Osteoblast (primary cell): ENCODE data around the gene HOXC11. TPM values are rescaled to one million over a fixed set of nuclear protein-coding genes. Genes with fewer than 3 reads are reported as not detected.

Experiments
- DNase-seq: peaks from one replicate; pipeline ENCODE4 v3.0.0; 2011; ENCODE audit warnings: low spot score, mixed read lengths; ENCODE audit not compliant: insufficient read length; ENCODE audit errors: missing footprints
- H2AFZ ChIP-seq: 2 replicates; pipeline ENCODE4 v1.6.0; 2011; ENCODE audit warnings: mild to moderate bottlenecking, low read length
- H3K27ac ChIP-seq: 2 replicates; pipeline ENCODE4 v1.5.1; 2011; ENCODE audit warnings: mild to moderate bottlenecking, low read depth, low read length, moderate library complexity
- H3K27me3 ChIP-seq: 2 replicates; pipeline ENCODE4 v1.6.0; 2012; ENCODE audit warnings: mild to moderate bottlenecking, control low read depth, inconsistent platforms, low read length, moderate library complexity; ENCODE audit not compliant: insufficient read depth
- H3K36me3 ChIP-seq: 2 replicates; pipeline ENCODE4 v1.5.1; 2011; ENCODE audit warnings: mild to moderate bottlenecking, low read length, control low read depth, moderate library complexity; ENCODE audit not compliant: insufficient read depth
- H3K4me1 ChIP-seq: 2 replicates; pipeline ENCODE4 v1.5.1; 2011; ENCODE audit warnings: mild to moderate bottlenecking, low read length, control low read depth, moderate library complexity; ENCODE audit not compliant: insufficient read depth
- H3K4me2 ChIP-seq: 2 replicates; pipeline ENCODE4 v1.6.0; 2011; ENCODE audit warnings: mild to moderate bottlenecking, low read length; ENCODE audit not compliant: insufficient read depth
- H3K4me3 ChIP-seq: fragments of 200-600 bp; sonication (generic); 3 replicates; pipeline ENCODE4 v1.5.1; 2012; ENCODE audit warnings: mild to moderate bottlenecking, low read length, inconsistent platforms; ENCODE audit not compliant: insufficient read depth
- H3K79me2 ChIP-seq: 2 replicates; pipeline ENCODE4 v1.6.0; 2012; ENCODE audit warnings: mild to moderate bottlenecking, low read length, control low read depth, inconsistent platforms; ENCODE audit not compliant: insufficient read depth
- H3K9me3 ChIP-seq: 2 replicates; pipeline ENCODE4 v1.5.1; 2011; ENCODE audit warnings: low read depth, low read length, control low read depth
- H4K20me1 ChIP-seq: 2 replicates; pipeline ENCODE4 v1.6.0; 2012; ENCODE audit warnings: mild to moderate bottlenecking, low read length, control low read depth; ENCODE audit not compliant: insufficient read depth
- total RNA-seq: library from RNA; depleted of rRNA; stranded (reverse); fragments of >200 nt; gene quantifications from 2 replicates; pipeline ENCODE4 v1.2.3, GENCODE V29; 2012
- TF ChIP-seq, protein P1 (sequence below): IDR thresholded peaks from 2 replicates; pipeline ENCODE4 v1.5.1; 2011; ENCODE audit warnings: mild to moderate bottlenecking, low read depth, low read length, moderate library complexity; ENCODE audit errors: extremely low read depth

The HOXC11 gene
- total RNA-seq, 1 donor = 1.1 TPM

DNA sequence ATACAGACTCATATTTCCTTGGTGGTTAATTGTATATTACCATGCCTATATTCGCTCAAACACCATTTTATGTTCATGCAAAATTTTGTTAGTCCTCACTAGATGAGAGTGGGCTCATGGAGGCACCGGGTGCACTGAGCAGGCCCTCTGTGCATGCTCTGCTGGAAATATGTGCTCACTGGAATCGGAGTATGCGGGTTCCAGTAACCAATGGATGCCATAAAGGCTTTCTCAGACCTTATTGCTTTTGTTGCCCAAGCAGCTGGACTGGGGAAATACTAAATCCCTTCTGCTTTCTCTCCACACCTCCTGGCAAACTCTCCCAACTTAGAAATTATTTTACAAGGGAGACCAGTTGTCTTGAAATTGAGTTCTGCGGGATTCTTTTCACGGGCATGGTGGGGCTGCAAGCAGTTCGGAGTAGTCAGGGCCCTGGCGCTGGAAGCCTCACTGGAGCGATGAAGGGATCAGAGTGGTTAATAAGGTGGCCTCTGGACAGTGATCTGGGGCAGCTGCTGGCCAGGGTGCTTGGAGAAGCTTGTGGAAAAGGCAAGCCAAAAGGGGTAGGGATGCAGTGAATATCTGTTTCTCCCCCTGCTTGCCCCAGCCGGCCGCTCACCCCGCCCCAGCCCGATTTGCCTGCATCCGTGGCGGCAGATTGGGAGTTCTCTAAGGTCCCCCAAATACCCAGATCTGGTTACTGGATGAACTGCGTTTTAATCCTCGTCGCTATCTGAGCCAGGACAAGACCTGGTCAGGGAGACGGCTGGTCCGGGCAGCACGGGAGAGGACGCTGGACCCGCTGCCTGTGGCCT, 47.9 kb downstream of the HOXC11 start:
- H3K27ac ChIP-seq = peak overlapping the region; percentile 90
- H3K9me3 ChIP-seq = no peaks in the 10 kb centered on the region
- peak overlapping the region; percentile 94 for H3K4me2 ChIP-seq
- no peak overlapping the region for H2AFZ ChIP-seq
- DNase-seq = no peak
- no peaks in the 10 kb centered on the region for H3K27me3 ChIP-seq
- no peaks in the 10 kb centered on the region for H3K36me3 ChIP-seq
- H3K79me2 ChIP-seq = peaks cover 90% of the 10 kb centered on the region
- TF ChIP-seq, protein P1, sequence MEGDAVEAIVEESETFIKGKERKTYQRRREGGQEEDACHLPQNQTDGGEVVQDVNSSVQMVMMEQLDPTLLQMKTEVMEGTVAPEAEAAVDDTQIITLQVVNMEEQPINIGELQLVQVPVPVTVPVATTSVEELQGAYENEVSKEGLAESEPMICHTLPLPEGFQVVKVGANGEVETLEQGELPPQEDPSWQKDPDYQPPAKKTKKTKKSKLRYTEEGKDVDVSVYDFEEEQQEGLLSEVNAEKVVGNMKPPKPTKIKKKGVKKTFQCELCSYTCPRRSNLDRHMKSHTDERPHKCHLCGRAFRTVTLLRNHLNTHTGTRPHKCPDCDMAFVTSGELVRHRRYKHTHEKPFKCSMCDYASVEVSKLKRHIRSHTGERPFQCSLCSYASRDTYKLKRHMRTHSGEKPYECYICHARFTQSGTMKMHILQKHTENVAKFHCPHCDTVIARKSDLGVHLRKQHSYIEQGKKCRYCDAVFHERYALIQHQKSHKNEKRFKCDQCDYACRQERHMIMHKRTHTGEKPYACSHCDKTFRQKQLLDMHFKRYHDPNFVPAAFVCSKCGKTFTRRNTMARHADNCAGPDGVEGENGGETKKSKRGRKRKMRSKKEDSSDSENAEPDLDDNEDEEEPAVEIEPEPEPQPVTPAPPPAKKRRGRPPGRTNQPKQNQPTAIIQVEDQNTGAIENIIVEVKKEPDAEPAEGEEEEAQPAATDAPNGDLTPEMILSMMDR = no peak
- peak overlapping the region; percentile 94 for H3K4me3 ChIP-seq
- H3K4me1 ChIP-seq = peaks cover 68% of the 10 kb centered on the region
- H4K20me1 ChIP-seq = peaks cover 43% of the 10 kb centered on the region

DNA sequence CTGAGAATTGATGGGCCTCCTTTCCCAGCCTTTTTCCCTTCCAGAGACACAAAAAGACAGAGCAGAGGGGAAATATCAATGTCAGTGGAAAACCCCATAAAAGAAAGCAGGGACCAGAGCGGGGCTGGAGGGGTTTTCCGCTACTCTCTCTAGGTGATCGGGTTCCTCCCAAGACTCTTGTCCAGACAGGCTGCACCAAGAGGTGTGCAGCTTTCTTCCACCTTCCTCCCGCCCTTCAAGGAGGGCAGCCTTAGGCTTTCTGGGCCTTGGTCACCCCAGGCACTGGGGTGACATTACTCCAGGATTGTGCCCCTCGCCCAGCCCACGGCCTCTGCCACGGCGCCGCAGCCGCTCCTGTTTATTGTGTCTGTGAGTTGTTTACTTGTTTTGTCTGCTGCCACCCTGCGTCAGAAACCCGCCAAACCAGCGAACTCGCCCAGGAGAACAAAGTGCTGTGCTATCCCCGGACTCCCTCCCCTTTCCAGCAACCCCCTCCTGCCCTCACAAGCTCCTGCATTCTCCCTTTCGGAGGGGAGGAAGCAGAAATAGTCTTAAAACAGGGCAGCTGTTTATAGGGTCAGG, 48.6 kb downstream of the HOXC11 start:
- peaks cover 91% of the 10 kb centered on the region for H3K79me2 ChIP-seq
- peaks cover 48% of the 10 kb centered on the region for H4K20me1 ChIP-seq
- H3K36me3 ChIP-seq = no peaks in the 10 kb centered on the region
- H3K4me3 ChIP-seq = peak overlapping the region; percentile 94
- TF ChIP-seq, protein P1 = peak; percentile 12
- DNase-seq = no peak
- H2AFZ ChIP-seq = no peak overlapping the region
- H3K27ac ChIP-seq = peak overlapping the region; percentile 90
- no peaks in the 10 kb centered on the region for H3K27me3 ChIP-seq
- peak overlapping the region; percentile 94 for H3K4me2 ChIP-seq
- peaks cover 69% of the 10 kb centered on the region for H3K4me1 ChIP-seq
- no peaks in the 10 kb centered on the region for H3K9me3 ChIP-seq

DNA sequence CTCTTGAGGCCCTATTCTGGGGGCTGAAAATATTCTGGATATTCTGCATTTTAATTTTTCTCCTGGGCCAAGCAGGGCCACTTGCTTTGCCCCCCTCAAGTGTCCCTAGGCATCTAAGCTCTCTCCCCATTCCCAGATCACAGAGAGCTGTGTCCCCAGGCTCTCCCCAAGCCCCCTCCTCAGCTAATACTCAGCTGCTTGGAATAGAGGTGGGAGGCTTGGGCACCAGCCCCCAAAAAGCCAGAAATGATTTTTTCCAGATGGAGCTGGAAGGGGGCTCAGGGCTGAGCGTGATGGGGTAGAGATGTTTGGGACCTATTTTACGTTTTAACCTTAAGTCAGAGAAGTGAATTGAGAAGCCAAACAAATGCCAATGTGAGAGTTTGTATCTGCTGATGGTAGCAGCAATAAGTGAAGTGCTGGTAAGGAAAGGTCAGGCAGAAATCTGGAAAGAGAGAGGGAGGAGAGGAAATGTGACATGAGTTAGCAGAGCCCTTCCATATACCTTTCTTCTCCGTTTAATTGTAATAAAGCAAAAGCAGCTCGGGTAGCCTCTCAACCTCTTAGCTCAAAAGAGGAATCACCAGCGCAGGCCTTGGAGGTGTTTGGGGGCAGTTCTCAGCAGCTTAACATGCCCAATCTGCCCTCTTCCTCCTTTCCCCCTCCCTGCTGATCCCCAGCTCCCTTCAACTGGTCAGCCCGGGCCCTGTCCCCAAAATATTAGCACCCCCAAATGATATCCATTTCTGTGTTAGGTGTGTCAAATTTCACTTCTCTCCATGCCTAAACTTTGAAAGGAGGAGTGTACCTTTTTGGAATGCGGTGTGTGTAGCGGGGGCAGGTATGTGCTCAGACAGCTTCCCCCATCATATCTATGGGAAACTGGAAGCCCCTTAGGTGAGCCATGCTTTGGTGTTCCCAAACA, 50.3 kb downstream of the HOXC11 start:
- Histone ChIP-seq H3K79me2 (peaks cover 98% of the 10 kb centered on the region), H3K27ac (peak overlapping the region; percentile 42), H3K36me3 (no peaks in the 10 kb centered on the region), H4K20me1 (peaks cover 48% of the 10 kb centered on the region), H3K4me2 (peak overlapping the region; percentile 70), H2AFZ (no peak overlapping the region), H3K4me3 (no peak overlapping the region), H3K9me3 (no peaks in the 10 kb centered on the region), H3K4me1 (peaks cover 74% of the 10 kb centered on the region), H3K27me3 (no peaks in the 10 kb centered on the region)
- TF ChIP-seq, protein P1 = no peak
- no peak for DNase-seq
